HEK293 (cell line): ENCODE data around the gene ATF6.

Experiments
- CTCF ChIP-seq: fragments of 450-650 bp; formaldehyde crosslinking; IDR thresholded peaks from 2 replicates; pipeline ENCODE4 v1.5.1; 2016; ENCODE audit warnings: missing biosample characterization, missing genetic modification characterization
- ELK4 ChIP-seq: IDR thresholded peaks from 2 replicates; pipeline ENCODE4 v1.6.1; 2011; ENCODE audit warnings: mild to moderate bottlenecking, low read depth, low read length, borderline replicate concordance
- GLI4 ChIP-seq: fragments of 450-650 bp; formaldehyde crosslinking; IDR thresholded peaks from 2 replicates; pipeline ENCODE4 v1.5.1; 2016; ENCODE audit warnings: missing biosample characterization, missing genetic modification characterization
- INSM2 ChIP-seq: fragments of 450-650 bp; formaldehyde crosslinking; IDR thresholded peaks from 2 replicates; pipeline ENCODE4 v1.5.1; 2016; ENCODE audit warnings: missing biosample characterization, missing genetic modification characterization
- KLF10 ChIP-seq: fragments of 450-650 bp; IDR thresholded peaks from 2 replicates; pipeline ENCODE4 v1.5.1; 2018; ENCODE audit warnings: missing biosample characterization, mild to moderate bottlenecking, missing genetic modification characterization
- KLF17 ChIP-seq: fragments of 450-650 bp; formaldehyde crosslinking; IDR thresholded peaks from 2 replicates; pipeline ENCODE4 v1.5.1; 2016; ENCODE audit warnings: missing biosample characterization, missing genetic modification characterization
- KLF7 ChIP-seq: fragments of 450-650 bp; formaldehyde crosslinking; IDR thresholded peaks from 2 replicates; pipeline ENCODE4 v1.5.1; 2016; ENCODE audit warnings: missing biosample characterization, missing genetic modification characterization, borderline replicate concordance
- MEIS1 ChIP-seq: sonication (generic); formaldehyde crosslinking; IDR thresholded peaks from 2 replicates; pipeline ENCODE4 v1.8.1; 2022; ENCODE audit warnings: missing genetic modification reagents, mild to moderate bottlenecking, borderline replicate concordance
- OSR2 ChIP-seq: fragments of 450-650 bp; formaldehyde crosslinking; IDR thresholded peaks from 2 replicates; pipeline ENCODE4 v1.5.1; 2016; ENCODE audit warnings: missing biosample characterization, missing genetic modification characterization
- PBX3 ChIP-seq: sonication (generic); formaldehyde crosslinking; IDR thresholded peaks from 2 replicates; pipeline ENCODE4 v1.8.1; 2022; ENCODE audit warnings: mild to moderate bottlenecking, moderate library complexity, missing genetic modification reagents
- PRDM4 ChIP-seq: fragments of 450-650 bp; formaldehyde crosslinking; IDR thresholded peaks from 2 replicates; pipeline ENCODE4 v1.5.1; 2017; ENCODE audit warnings: missing biosample characterization, missing genetic modification characterization
- REST ChIP-seq: fragments of 450-650 bp; formaldehyde crosslinking; IDR thresholded peaks from 2 replicates; pipeline ENCODE4 v1.5.1; 2016; ENCODE audit warnings: missing biosample characterization, missing genetic modification characterization
- SCRT1 ChIP-seq: fragments of 450-650 bp; formaldehyde crosslinking; IDR thresholded peaks from 2 replicates; pipeline ENCODE4 v1.5.1; 2016; ENCODE audit warnings: missing biosample characterization, missing genetic modification characterization, borderline replicate concordance
- ZBTB1 ChIP-seq: fragments of 450-650 bp; formaldehyde crosslinking; IDR thresholded peaks from 2 replicates; pipeline ENCODE4 v1.5.1; 2016; ENCODE audit warnings: missing biosample characterization, missing genetic modification characterization
- ZFP69B ChIP-seq: fragments of 450-650 bp; formaldehyde crosslinking; IDR thresholded peaks from 2 replicates; pipeline ENCODE4 v1.5.1; 2016; ENCODE audit warnings: missing biosample characterization, missing genetic modification characterization
- ZNF174 ChIP-seq: fragments of 450-650 bp; formaldehyde crosslinking; IDR thresholded peaks from 2 replicates; pipeline ENCODE4 v1.5.0; 2017; ENCODE audit warnings: missing biosample characterization, mild to moderate bottlenecking, missing genetic modification characterization
- ZNF175 ChIP-seq: fragments of 450-650 bp; formaldehyde crosslinking; IDR thresholded peaks from 2 replicates; pipeline ENCODE4 v1.5.1; 2016; ENCODE audit warnings: missing biosample characterization, missing genetic modification characterization
- ZNF341 ChIP-seq: fragments of 450-650 bp; formaldehyde crosslinking; IDR thresholded peaks from 2 replicates; pipeline ENCODE4; 2016; ENCODE audit warnings: low read depth, missing biosample characterization, missing genetic modification characterization
- ZNF513 ChIP-seq: fragments of 450-650 bp; IDR thresholded peaks from 2 replicates; pipeline ENCODE4 v1.5.1; 2018; ENCODE audit warnings: missing biosample characterization, missing genetic modification characterization
- ZNF704 ChIP-seq: fragments of 450-650 bp; formaldehyde crosslinking; IDR thresholded peaks from 2 replicates; pipeline ENCODE4 v1.5.1; 2016; ENCODE audit warnings: missing biosample characterization, missing genetic modification characterization
- ZNF707 ChIP-seq: fragments of 450-650 bp; formaldehyde crosslinking; IDR thresholded peaks from 2 replicates; pipeline ENCODE4 v1.5.1; 2016; ENCODE audit warnings: missing biosample characterization, missing genetic modification characterization
- ZNF747 ChIP-seq: fragments of 450-650 bp; formaldehyde crosslinking; IDR thresholded peaks from 2 replicates; pipeline ENCODE4 v1.5.1; 2016; ENCODE audit warnings: missing biosample characterization, missing genetic modification characterization

ATF6 gene

GRCh38 chr1:161766102-161766981 is at the start of gene ATF6 (continued):
- TF ChIP-seq INSM2 (peak; percentile 9; the same call in 1 of the 2 replicates), OSR2 (tag by site-specific recombination) (no peak), ZNF175 (tag by site-specific recombination) (no peak), ZNF513 (tag by site-specific recombination) (no peak), MEIS1 (no peak), GLI4 (tag by site-specific recombination) (no peak), REST (tag by site-specific recombination) (no peak), ZNF707 (tag by site-specific recombination) (no peak), ELK4 (no peak), KLF17 (no peak; the same call in 1 of the 2 replicates), ZNF174 (no peak), CTCF (peak; percentile 16; the same call in 1 of the 2 replicates), PBX3 (no peak), ZNF747 (tag by site-specific recombination) (no peak), ZFP69B (tag by site-specific recombination) (peak; percentile 79; the same call in 1 of the 2 replicates), ZNF341 (tag by site-specific recombination) (peak; percentile 37; the same call in 1 of the 2 replicates), ZNF704 (tag by site-specific recombination) (no peak), SCRT1 (tag by site-specific recombination) (0 out of 2 replicates have a peak, but pooled peaks have one; percentile 11), PRDM4 (peak; percentile 77), ZBTB1 (no peak), KLF10 (peak; percentile 57), KLF7 (tag by site-specific recombination) (no peak)
